Liver (tissue), 9 donors: ENCODE measurements around the gene ANKRD11. TPM values are rescaled to one million over a fixed set of nuclear protein-coding genes. Genes with fewer than 3 reads are reported as not detected.

Experiments
- DNase-seq: peaks from one replicate; pipeline ENCODE4 v3.0.0-alpha.2; 2017; ENCODE audit warnings: low spot score
- H3K27ac ChIP-seq, 2 donors: one replicate each; pipeline ENCODE4 v1.7.0; 2013; ENCODE audit warnings: inconsistent platforms in 2 of 2, low read length in 2 of 2, control low read depth in 1 of 2, low read depth in 1 of 2, mild to moderate bottlenecking in 1 of 2
- H3K27me3 ChIP-seq, 4 donors: one replicate each; pipeline versions ENCODE4 v1.6.1 to v1.7.0; 2013; ENCODE audit warnings: low read length in 3 of 4, inconsistent platforms in 1 of 4, mild to moderate bottlenecking in 1 of 4, moderate library complexity in 1 of 4; ENCODE audit not compliant: control insufficient read depth in 4 of 4, insufficient read depth in 4 of 4
- H3K36me3 ChIP-seq, 4 donors: one replicate each; pipeline versions ENCODE4 v1.6.1 to v1.7.0; 2013; ENCODE audit warnings: low read length in 3 of 4, mild to moderate bottlenecking in 3 of 4, low read depth in 1 of 4, moderate library complexity in 1 of 4; ENCODE audit not compliant: control insufficient read depth in 4 of 4, insufficient read depth in 3 of 4
- H3K4me1 ChIP-seq, 4 donors: one replicate each; pipeline versions ENCODE4 v1.6.1 to v1.7.0; 2013; ENCODE audit warnings: low read length in 3 of 4, mild to moderate bottlenecking in 3 of 4, moderate library complexity in 1 of 4; ENCODE audit not compliant: control insufficient read depth in 4 of 4, insufficient read depth in 4 of 4
- H3K4me3 ChIP-seq, 3 donors: one replicate each; pipeline versions ENCODE4 v1.6.1 to v1.7.0; 2013; ENCODE audit warnings: low read length in 3 of 3, control low read depth in 1 of 3, low read depth in 1 of 3, mild to moderate bottlenecking in 1 of 3
- H3K9ac ChIP-seq, 2 donors: one replicate each; pipeline ENCODE4 v1.7.0; 2013; ENCODE audit warnings: low read length in 2 of 2, mild to moderate bottlenecking in 2 of 2, moderate library complexity in 2 of 2, control low read depth in 1 of 2, low read depth in 1 of 2
- H3K9me3 ChIP-seq, 4 donors: one replicate each; pipeline versions ENCODE4 v1.6.1 to v1.7.0; 2013; ENCODE audit warnings: low read length in 3 of 4; ENCODE audit not compliant: control insufficient read depth in 4 of 4
- ATF3 ChIP-seq: IDR thresholded peaks from 2 replicates; pipeline ENCODE4 v1.6.1; 2016; ENCODE audit warnings: antibody characterized with exemption
- CTCF ChIP-seq: fragments of 150-350 bp; IDR thresholded peaks from 2 replicates; pipeline ENCODE4 v1.5.1; 2017; ENCODE audit warnings: improper control_type of control experiment, low read depth, low read length; ENCODE audit not compliant: missing input control
- EGR1 ChIP-seq, 2 donors: IDR thresholded peaks; 2 replicates each; pipeline ENCODE4 v1.6.1; 2016 to 2018; ENCODE audit warnings: antibody characterized with exemption in 2 of 2, low read depth in 2 of 2
- FOXA2 ChIP-seq: IDR thresholded peaks from 2 replicates; pipeline ENCODE4 v1.6.1; 2016; ENCODE audit warnings: antibody characterized with exemption
- GABPA ChIP-seq, 2 donors: IDR thresholded peaks in 1 of 2; conservative IDR thresholded peaks in 1 of 2; 2 replicates each; pipeline ENCODE4 v1.6.1; 2016; ENCODE audit warnings: antibody characterized with exemption in 2 of 2, mild to moderate bottlenecking in 1 of 2, moderate library complexity in 1 of 2
- HNF4A ChIP-seq, 2 donors: conservative IDR thresholded peaks; 2 replicates each; pipeline ENCODE4 v1.6.1; 2016; ENCODE audit warnings: antibody characterized with exemption in 2 of 2, mild to moderate bottlenecking in 2 of 2
- JUND ChIP-seq, 2 donors: IDR thresholded peaks; 2 replicates each; pipeline ENCODE4 v1.6.1; 2016; ENCODE audit warnings: antibody characterized with exemption in 2 of 2
- NR2F2 ChIP-seq: IDR thresholded peaks from 2 replicates; pipeline ENCODE4 v1.6.1; 2016; ENCODE audit warnings: antibody characterized with exemption
- RAD21 ChIP-seq, 2 donors: IDR thresholded peaks; 2 replicates each; pipeline ENCODE4 v1.6.1; 2016; ENCODE audit warnings: antibody characterized with exemption in 2 of 2, mild to moderate bottlenecking in 2 of 2
- REST ChIP-seq: IDR thresholded peaks from 2 replicates; pipeline ENCODE4 v1.6.1; 2016; ENCODE audit warnings: antibody characterized with exemption, mild to moderate bottlenecking
- RXRA ChIP-seq, 2 donors: IDR thresholded peaks; 2 replicates each; pipeline ENCODE4 v1.6.1; 2017 to 2018; ENCODE audit warnings: antibody characterized with exemption in 2 of 2, mild to moderate bottlenecking in 1 of 2
- TAF1 ChIP-seq: conservative IDR thresholded peaks from 2 replicates; pipeline ENCODE4 v1.6.1; 2016; ENCODE audit warnings: antibody characterized with exemption, mild to moderate bottlenecking
- YY1 ChIP-seq: IDR thresholded peaks from 2 replicates; pipeline ENCODE4 v1.6.1; 2016; ENCODE audit warnings: antibody characterized with exemption, mild to moderate bottlenecking
- ZBTB33 ChIP-seq: IDR thresholded peaks from 2 replicates; pipeline ENCODE4 v1.6.1; 2016; ENCODE audit warnings: antibody characterized with exemption
- WGBS: extraction: QIAGEN DNeasy Blood & Tissue Kit; methylation state at CpG from one replicate; pipeline ENCODE4 v1.1.7; 2013; 5-methylcytosine and 5-hydroxymethylcytosine counted together
- polyA plus RNA-seq, 2 donors: library from polyadenylated mRNA; stranded (reverse) in 1 of 2; unstranded in 1 of 2; fragments of 200-250 nt in 1 of 2; fragments of >200 nt in 1 of 2; fragmentation: Nextera tagmentation in 1 of 2; extraction: Ambion mirVana in 1 of 2; gene quantifications; one replicate each; pipeline versions ENCODE4 v1.2.1 to v1.2.3, GENCODE V29; 2013 to 2015
- total RNA-seq, 2 donors: library from RNA; depleted of rRNA; stranded (reverse); fragments of >200 nt; gene quantifications; one replicate each; pipeline ENCODE4 v1.2.3, GENCODE V29; 2014
- TF ChIP-seq, protein P1 (sequence below): IDR thresholded peaks from 2 replicates; pipeline ENCODE4 v1.6.1; 2016; ENCODE audit warnings: antibody characterized with exemption
- donor health status: healthy.
- donor health status: healthy.
- donor health status: healthy.
- donor health status: healthy.
- donor health status: healthy.

The ANKRD11 gene
- total and polyA plus RNA-seq, 4 donors = 16.3 to 55.1 (median 28.0) TPM

DNA sequence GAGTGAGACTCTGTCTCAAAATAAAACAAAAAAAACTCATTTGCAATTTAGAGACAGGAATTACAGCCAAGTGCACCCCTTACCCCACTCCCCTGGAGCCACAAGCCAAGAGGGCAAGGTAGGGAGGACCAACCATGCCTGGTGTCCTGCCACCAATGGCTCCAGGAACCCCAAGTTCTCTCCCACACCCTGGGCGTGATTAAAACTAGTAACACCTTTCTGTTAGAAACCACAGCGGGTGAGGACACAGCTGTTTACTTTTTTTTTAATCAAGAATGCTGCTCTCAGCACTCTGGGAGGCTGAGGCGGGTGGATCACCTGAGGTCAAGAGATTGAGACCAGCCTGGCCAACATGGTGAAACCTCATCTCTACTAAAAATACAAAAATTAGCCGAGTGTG lies 38.1 kb downstream of the ANKRD11 start (continued):
- TF ChIP-seq CTCF (no peak), YY1 (no peak)

DNA sequence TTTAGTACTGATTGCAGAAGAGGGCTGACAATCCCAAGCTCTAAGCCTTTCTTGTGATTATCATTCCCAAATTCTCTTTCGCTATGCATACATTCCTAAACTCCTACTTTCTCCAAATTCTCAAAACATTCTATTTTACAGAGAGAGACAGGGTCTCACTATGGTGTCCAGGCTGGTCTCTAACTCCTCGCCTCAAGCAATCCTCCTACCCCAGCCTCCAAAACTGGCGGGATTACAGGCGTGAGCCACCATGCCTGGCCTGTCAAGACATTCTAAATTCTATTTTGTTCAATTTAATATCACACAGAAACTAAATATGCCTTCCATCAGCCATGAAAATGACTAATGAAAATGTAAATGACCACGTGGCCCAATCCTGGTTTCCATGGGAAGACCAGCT lies 39.8 kb downstream of the ANKRD11 start:
- Histone ChIP-seq H3K9me3 (no peaks in the 10 kb centered on the region), H3K27me3 (no peaks in the 10 kb centered on the region), H3K4me3 (no peak overlapping the region), H3K36me3 (no peaks in the 10 kb centered on the region), H3K4me1 (peaks cover 14 to 46% (median 25%) of the 10 kb centered on the region in 4 donors), H3K27ac (no peak overlapping the region), H3K9ac (no peak overlapping the region)
- 97% methylated on average over 5 of the region's 5 CpGs for WGBS
- TF ChIP-seq GABPA (IDR thresholded peaks at IDR 0.05 in 1 of 2, conservative IDR thresholded peaks at IDR 0.05 in 1 of 2) (no peak), NR2F2 (no peak), JUND (IDR thresholded peaks at IDR 0.05) (no peak), ZBTB33 (no peak), REST (no peak), ATF3 (no peak), RAD21 (IDR thresholded peaks at IDR 0.05) (no peak), HNF4A (conservative IDR thresholded peaks at IDR 0.05) (no peak), RXRA (IDR thresholded peaks at IDR 0.05) (no peak), EGR1 (IDR thresholded peaks at IDR 0.05; ENCODE audit: low read depth in 2 of 2) (no peak), TAF1 (no peak), YY1 (no peak), FOXA2 (no peak)
- TF ChIP-seq, protein P1, sequence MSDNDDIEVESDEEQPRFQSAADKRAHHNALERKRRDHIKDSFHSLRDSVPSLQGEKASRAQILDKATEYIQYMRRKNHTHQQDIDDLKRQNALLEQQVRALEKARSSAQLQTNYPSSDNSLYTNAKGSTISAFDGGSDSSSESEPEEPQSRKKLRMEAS = no peak
- DNase-seq = no peak
